Measurements from ENCODE around the gene ARID1B. TPM values are rescaled to one million over a fixed set of nuclear protein-coding genes. Genes with fewer than 3 reads are reported as not detected.

Gene ARID1B
- total and polyA plus RNA-seq, 10 of the 15 experiments (the other 5 are each of a cell fraction or from before 2014, with no cell fraction given), result 24.7 to 133 (median 54.6) TPM

DNA sequence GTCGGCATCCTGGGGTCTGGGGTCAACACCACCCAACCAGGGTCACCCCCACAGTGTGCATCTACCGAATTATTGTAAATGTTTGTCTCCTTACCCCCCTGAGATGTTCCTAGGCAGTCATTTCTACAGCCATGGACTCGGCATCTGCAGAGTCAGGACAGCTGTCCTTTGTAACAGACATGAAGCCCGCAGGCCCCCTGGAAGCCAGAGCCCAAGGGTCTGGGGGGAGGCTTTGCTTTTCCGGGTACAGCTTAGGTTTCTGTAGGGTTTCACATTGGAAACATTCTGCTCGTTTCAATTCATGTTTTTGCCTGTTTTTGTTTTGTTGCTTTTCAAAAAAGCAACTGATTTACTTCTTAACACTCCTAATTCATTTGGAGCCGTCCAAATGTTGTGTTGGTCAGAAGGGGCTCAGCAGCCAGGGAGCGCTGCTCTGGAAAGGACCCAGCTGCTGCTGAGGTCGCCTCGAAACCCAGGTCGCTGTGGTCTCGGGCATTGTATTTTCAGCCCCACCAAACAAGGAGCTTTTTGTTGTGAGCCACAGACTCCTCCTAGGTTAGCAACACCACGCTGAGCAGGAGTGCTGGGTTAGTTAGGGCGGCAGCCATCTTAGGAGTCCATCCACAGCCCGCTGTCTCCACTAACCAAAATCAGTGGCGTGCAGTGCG, 385.7 kb downstream of the ARID1B start (continued):
- TF ChIP-seq, protein P1, sequence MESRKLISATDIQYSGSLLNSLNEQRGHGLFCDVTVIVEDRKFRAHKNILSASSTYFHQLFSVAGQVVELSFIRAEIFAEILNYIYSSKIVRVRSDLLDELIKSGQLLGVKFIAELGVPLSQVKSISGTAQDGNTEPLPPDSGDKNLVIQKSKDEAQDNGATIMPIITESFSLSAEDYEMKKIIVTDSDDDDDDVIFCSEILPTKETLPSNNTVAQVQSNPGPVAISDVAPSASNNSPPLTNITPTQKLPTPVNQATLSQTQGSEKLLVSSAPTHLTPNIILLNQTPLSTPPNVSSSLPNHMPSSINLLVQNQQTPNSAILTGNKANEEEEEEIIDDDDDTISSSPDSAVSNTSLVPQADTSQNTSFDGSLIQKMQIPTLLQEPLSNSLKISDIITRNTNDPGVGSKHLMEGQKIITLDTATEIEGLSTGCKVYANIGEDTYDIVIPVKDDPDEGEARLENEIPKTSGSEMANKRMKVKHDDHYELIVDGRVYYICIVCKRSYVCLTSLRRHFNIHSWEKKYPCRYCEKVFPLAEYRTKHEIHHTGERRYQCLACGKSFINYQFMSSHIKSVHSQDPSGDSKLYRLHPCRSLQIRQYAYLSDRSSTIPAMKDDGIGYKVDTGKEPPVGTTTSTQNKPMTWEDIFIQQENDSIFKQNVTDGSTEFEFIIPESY (IDR thresholded peaks at IDR 0.05), result no peak
- TF ChIP-seq MTA3 (IDR thresholded peaks at IDR 0.05; ENCODE audit: borderline replicate concordance, low read length) (no peak), HDGF (IDR thresholded peaks at IDR 0.05) (no peak), STAT1 (conservative IDR thresholded peaks at IDR 0.05) (no peak)

DNA sequence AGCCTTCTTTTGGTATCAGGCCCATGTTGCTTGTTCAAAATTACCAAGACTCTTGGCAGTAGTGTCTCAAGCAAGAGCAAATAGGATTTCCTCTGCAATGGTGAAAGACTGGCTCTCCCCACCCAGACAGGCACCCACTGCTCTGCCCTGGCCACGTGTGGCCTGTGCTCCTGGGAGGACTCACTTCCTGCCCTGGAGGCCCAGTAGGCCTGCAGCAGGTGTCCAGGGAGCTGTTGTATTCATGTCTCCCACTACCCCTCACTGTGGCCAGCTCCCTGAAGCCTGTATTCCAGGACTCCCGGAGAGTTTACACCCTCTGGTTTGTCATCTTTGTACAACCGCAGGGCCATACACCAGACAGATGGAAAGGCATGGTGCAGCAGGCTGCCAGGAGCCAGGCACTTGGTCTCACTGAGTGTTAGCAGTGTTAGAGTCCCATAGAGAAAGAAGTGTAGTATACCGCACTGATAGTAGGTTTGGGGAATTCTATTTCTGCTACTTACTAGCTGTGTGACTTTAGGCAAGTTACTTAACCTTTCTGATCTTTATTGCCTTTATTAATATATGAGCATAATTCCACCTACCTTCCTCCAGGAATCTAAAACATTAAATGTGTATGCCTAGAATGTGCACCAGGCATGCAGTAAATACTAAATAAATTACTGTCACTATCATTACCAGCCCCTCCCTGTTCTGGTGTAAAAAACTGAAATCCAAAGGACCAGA, 386.4 kb downstream of the ARID1B start:
- Histone ChIP-seq H3K9me3 (replicated peaks; ENCODE audit: control insufficient read depth, insufficient read depth, low read length) (no peaks in the 10 kb centered on the region), H2AFZ (ENCODE audit: control insufficient read depth, low read depth, low read length) (no peak overlapping the region), H3K36me3 (ENCODE audit: control insufficient read depth in 2 of 2, insufficient read depth in 2 of 2, low read length in 1 of 2) (peaks cover 6 to 11% of the 10 kb centered on the region in 2 experiments; a peak in 3 of 4 replicates), H3K9ac (ENCODE audit: control insufficient read depth, insufficient read depth, low read length) (no peak overlapping the region), H3K27ac (ENCODE audit: control insufficient read depth, insufficient read depth) (no peak overlapping the region), H3K27me3 (replicated peaks in 1 of 2; ENCODE audit: control insufficient read depth in 2 of 2, insufficient read depth in 2 of 2, low read length in 1 of 2) (no peaks in the 10 kb centered on the region), H3K4me1 (ENCODE audit: control insufficient read depth, insufficient read depth, low read length) (no peaks in the 10 kb centered on the region), H3K4me2 (ENCODE audit: control insufficient read depth, insufficient read depth) (no peak overlapping the region), H4K20me1 (ENCODE audit: control insufficient read depth, insufficient read depth) (peaks cover 2% of the 10 kb centered on the region; the same call in 1 of the 2 replicates), H3K4me3 (no peak overlapping the region), H3K79me2 (ENCODE audit: control insufficient read depth, insufficient read depth, low read length) (no peaks in the 10 kb centered on the region)
- ChIA-PET RAD21 (ENCODE audit: unreplicated experiment) (no interaction called here), SMC1A (ENCODE audit: uncharacterized antibody, unreplicated experiment) (interaction anchor here (1.4 kb wide), 1 partner anchor 20 kb away, joined by 3 read pairs; no protein-coding TSS in a partner anchor), CTCF (interaction anchor here (1.0 kb wide), 1 partner anchor 24 kb away, joined by 5 read pairs; no protein-coding TSS in a partner anchor), POLR2A (no interaction called here)
- 60% methylated on average over 4 of the region's 4 CpGs for WGBS (ENCODE audit: insufficient coverage, insufficient replicate concordance, low lambda C conversion rate, missing lambda C conversion rate)
- in situ Hi-C loops (cut with MboI), result no loop called here
- FAIRE-seq, result no peak
- no peak for ATAC-seq
- no peak for DNase-seq (ENCODE audit: low read depth, low spot score)
- intact Hi-C loops (cut with micrococcal nuclease; ENCODE audit: unreplicated experiment), result no loop called here
- no TSS peak for BruUV-seq (replicated peaks)
- TF ChIP-seq STAT1 (conservative IDR thresholded peaks at IDR 0.05), result no peak
- no peak for TF ChIP-seq BRCA1 (IDR thresholded peaks at IDR 0.05; ENCODE audit: low read depth, low read length)
- TF ChIP-seq ZZZ3 (IDR thresholded peaks at IDR 0.05; ENCODE audit: control insufficient read depth, insufficient read length, low read depth), result no peak
- TF ChIP-seq, protein P2, sequence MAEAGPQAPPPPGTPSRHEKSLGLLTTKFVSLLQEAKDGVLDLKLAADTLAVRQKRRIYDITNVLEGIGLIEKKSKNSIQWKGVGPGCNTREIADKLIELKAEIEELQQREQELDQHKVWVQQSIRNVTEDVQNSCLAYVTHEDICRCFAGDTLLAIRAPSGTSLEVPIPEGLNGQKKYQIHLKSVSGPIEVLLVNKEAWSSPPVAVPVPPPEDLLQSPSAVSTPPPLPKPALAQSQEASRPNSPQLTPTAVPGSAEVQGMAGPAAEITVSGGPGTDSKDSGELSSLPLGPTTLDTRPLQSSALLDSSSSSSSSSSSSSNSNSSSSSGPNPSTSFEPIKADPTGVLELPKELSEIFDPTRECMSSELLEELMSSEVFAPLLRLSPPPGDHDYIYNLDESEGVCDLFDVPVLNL (IDR thresholded peaks at IDR 0.05; ENCODE audit: low read depth, low read length), result no peak
- TF ChIP-seq WRNIP1 (IDR thresholded peaks at IDR 0.05; ENCODE audit: borderline replicate concordance, low read depth, low read length), result no peak
- no peak for TF ChIP-seq SRF (IDR thresholded peaks at IDR 0.05; ENCODE audit: low read depth in 2 of 2, low read length in 2 of 2)
- no peak for TF ChIP-seq PML (IDR thresholded peaks at IDR 0.05; ENCODE audit: low read length)
- no peak for TF ChIP-seq SMAD1 (IDR thresholded peaks at IDR 0.05; ENCODE audit: low read depth, partially characterized antibody)
- TF ChIP-seq MTA3 (IDR thresholded peaks at IDR 0.05; ENCODE audit: borderline replicate concordance, low read length), result no peak
- TF ChIP-seq MYC (IDR thresholded peaks at IDR 0.05; ENCODE audit: insufficient read depth, insufficient read length, insufficient replicate concordance, low read length, severe bottlenecking), result no peak
- TF ChIP-seq RAD51 (IDR thresholded peaks at IDR 0.05), result no peak
- no peak for TF ChIP-seq JUND (IDR thresholded peaks at IDR 0.05; ENCODE audit: low read depth, low read length)
- no peak for TF ChIP-seq MEF2A (IDR thresholded peaks at IDR 0.05; ENCODE audit: insufficient read depth, low read depth, low read length)
- no peak for TF ChIP-seq KDM1A (IDR thresholded peaks at IDR 0.05; ENCODE audit: borderline replicate concordance)
- TF ChIP-seq CEBPB (IDR thresholded peaks at IDR 0.05; ENCODE audit: borderline replicate concordance in 1 of 2, low read depth in 2 of 2, low read length in 2 of 2), result no peak

Measured in GM12878 (cell line).